Peyer's patch (tissue), 4 donors: ENCODE data around the gene OR52N4.

Source experiments
- CTCF ChIP-seq, 6 experiments: fragments of 450-650 bp in 4 of 6; fragments of 200-600 bp in 2 of 6; sonication (generic) in 1 of 6; IDR thresholded peaks; one replicate each; pipeline ENCODE4 v1.5.1; 2017 to 2019; ENCODE audit warnings: antibody characterized with exemption in 6 of 6, mild to moderate bottlenecking in 3 of 6, moderate library complexity in 1 of 6
- POLR2A ChIP-seq, 2 donors: fragments of 450-650 bp; IDR thresholded peaks; one replicate each; pipeline ENCODE4 v1.5.1; 2017; ENCODE audit warnings: antibody characterized with exemption in 2 of 2, mild to moderate bottlenecking in 2 of 2, moderate library complexity in 2 of 2

GRCh38 chr11:5726351-5726750, 27.7 kb upstream of the OR52N4 start:
- TF ChIP-seq CTCF (IDR thresholded peaks at IDR 0.05), result no peak
- TF ChIP-seq POLR2A (IDR thresholded peaks at IDR 0.05), result no peak
